Measurements from ENCODE around the gene ZFYVE9.

GRCh38 chr1:52179073-52179472 is 37.2 kb downstream of the ZFYVE9 start:
- no peak for TF ChIP-seq POLR2A (IDR thresholded peaks at IDR 0.05)
- TF ChIP-seq CTCF (IDR thresholded peaks at IDR 0.05): no peak

Measured in adrenal gland (tissue), 5 donors.